ENCODE data around the gene NCAN. TPM values are rescaled to one million over a fixed set of nuclear protein-coding genes. Genes with fewer than 3 reads are reported as not detected.

Gene NCAN
- total and polyA plus RNA-seq, 12 donors, result 0.06 to 0.42 (median 0.11) TPM; not detected in 7

DNA sequence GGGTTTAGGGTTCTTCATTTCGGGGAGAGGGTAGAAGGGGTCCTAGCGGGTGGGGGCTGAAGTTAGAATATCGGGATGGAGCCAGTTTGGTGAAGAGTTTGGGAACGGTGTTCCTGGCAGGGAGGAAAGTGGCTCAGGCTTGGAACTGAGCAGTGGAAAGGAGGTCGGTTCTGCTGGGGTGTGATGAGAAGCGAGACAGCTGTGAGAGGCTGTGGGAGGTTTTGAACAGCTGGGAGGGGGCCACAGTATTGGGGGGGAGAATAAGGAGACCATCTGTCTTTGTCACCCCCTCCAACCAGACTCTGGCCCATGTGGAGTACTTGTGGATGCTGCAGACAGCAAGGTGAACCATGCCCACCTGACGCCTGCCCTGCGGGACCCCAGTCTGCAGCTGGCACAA, 62.4 kb downstream of the NCAN start:
- TF ChIP-seq, protein P1, sequence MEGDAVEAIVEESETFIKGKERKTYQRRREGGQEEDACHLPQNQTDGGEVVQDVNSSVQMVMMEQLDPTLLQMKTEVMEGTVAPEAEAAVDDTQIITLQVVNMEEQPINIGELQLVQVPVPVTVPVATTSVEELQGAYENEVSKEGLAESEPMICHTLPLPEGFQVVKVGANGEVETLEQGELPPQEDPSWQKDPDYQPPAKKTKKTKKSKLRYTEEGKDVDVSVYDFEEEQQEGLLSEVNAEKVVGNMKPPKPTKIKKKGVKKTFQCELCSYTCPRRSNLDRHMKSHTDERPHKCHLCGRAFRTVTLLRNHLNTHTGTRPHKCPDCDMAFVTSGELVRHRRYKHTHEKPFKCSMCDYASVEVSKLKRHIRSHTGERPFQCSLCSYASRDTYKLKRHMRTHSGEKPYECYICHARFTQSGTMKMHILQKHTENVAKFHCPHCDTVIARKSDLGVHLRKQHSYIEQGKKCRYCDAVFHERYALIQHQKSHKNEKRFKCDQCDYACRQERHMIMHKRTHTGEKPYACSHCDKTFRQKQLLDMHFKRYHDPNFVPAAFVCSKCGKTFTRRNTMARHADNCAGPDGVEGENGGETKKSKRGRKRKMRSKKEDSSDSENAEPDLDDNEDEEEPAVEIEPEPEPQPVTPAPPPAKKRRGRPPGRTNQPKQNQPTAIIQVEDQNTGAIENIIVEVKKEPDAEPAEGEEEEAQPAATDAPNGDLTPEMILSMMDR (IDR thresholded peaks at IDR 0.05), result no peak
- no peak for TF ChIP-seq POLR2A (IDR thresholded peaks at IDR 0.05)
- H3K27me3 ChIP-seq, result no peaks in the 10 kb centered on the region
- intact Hi-C loops (cut with DNase I), result no loop called here
- H3K9me3 ChIP-seq (replicated peaks in 1 of 3), result no peaks in the 10 kb centered on the region
- H3K36me3 ChIP-seq (replicated peaks in 1 of 2), result peaks cover 0 to 41% of the 10 kb centered on the region in 2 donors
- no peak overlapping the region for H3K4me3 ChIP-seq
- 72 to 91% (median 85%) methylated on average over 6 to 8 of the region's 8 CpGs for WGBS, 4 donors
- DNase-seq, result no peak
- H3K27ac ChIP-seq, result no peak overlapping the region
- no peaks in the 10 kb centered on the region for H3K4me1 ChIP-seq (replicated peaks in 1 of 2)

DNA sequence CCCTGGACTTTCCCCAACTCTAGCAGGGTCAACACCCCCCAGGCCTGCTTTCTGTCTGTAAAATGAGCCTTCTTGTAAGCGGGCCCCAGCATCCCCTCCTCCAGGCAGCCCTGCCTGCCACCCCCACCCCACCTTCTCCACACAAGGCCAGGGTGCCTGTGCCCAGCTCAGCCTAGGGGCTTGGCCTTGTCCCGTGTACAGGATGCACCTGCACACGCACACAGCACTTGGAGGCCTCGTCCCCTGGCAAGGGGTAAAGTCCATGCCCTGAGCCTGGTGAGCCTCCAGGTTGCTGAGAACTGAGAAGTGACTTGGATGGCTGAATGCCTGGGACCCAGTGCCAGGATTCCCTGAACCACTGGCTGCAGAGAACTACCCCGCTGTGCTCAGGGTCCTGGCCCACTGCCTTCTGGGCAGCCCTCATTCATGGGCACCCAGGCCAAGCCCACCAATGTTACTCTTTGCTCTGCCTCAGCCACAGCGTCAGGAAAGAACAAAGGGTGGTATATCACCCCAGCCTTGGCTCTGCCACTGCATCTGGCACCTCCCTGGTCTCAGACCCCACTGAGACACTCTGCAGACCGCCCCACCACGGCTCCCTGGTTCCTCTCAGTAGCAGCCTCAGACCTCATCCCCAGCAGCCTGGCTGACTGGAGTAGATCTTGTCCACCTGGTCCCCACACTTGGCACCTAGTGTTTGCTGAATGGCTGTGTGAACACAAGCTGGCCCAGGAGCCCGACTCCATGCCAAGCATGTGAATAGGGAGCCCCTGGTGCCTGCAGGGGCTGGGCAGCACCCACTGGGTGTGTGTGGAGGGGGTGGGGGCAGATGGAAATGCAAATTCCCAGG, 63.2 kb downstream of the NCAN start:
- Histone ChIP-seq H3K27me3 (no peaks in the 10 kb centered on the region), H3K9me3 (replicated peaks in 1 of 3) (no peaks in the 10 kb centered on the region), H3K27ac (no peak overlapping the region), H3K4me3 (no peak overlapping the region), H3K4me1 (replicated peaks in 1 of 2) (no peaks in the 10 kb centered on the region), H3K36me3 (replicated peaks in 1 of 2) (peaks cover 0 to 49% of the 10 kb centered on the region in 2 donors)
- no peak for DNase-seq
- 68 to 72% (median 71%) methylated on average over 3 to 9 of the region's 9 CpGs; no CpG with 5 or more reads in 1 of the 4 donors for WGBS, 4 donors
- intact Hi-C loops (cut with DNase I), result no loop called here
- TF ChIP-seq, protein P1 (IDR thresholded peaks at IDR 0.05), result no peak
- TF ChIP-seq POLR2A (IDR thresholded peaks at IDR 0.05), result no peak

DNA sequence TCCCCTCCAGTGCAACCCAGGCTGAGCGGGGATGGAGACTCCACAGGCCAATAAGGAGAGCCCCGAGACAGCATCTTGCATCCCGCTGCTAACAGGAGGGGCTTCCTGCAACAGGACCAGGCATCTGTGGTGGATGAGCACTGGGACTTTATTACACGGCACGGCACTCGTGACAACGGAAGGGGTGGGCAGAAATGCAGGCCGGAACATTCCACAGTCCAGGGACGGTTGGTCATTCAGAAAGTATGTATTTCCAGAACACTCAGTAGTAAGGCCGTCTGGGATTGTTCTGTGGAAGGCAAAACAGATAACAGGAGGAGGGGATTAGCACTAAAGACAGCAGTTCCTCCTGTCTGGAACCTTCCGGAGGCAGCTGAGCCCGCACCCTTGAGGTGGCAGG, 64.6 kb downstream of the NCAN start:
- H3K27me3 ChIP-seq, result no peaks in the 10 kb centered on the region
- peaks cover 0 to 60% of the 10 kb centered on the region in 2 donors for H3K36me3 ChIP-seq (replicated peaks in 1 of 2)
- no peak for DNase-seq
- intact Hi-C loops (cut with DNase I), result no loop called here
- H3K4me3 ChIP-seq, result no peak overlapping the region
- TF ChIP-seq POLR2A (IDR thresholded peaks at IDR 0.05), result no peak
- TF ChIP-seq, protein P1 (IDR thresholded peaks at IDR 0.05), result no peak
- WGBS, 4 donors, result 83 to 94% (median 88%) methylated on average over 5 to 12 of the region's 12 CpGs
- no peaks in the 10 kb centered on the region for H3K9me3 ChIP-seq (replicated peaks in 1 of 3)
- H3K4me1 ChIP-seq (replicated peaks in 1 of 2), result no peaks in the 10 kb centered on the region
- no peak overlapping the region for H3K27ac ChIP-seq

DNA sequence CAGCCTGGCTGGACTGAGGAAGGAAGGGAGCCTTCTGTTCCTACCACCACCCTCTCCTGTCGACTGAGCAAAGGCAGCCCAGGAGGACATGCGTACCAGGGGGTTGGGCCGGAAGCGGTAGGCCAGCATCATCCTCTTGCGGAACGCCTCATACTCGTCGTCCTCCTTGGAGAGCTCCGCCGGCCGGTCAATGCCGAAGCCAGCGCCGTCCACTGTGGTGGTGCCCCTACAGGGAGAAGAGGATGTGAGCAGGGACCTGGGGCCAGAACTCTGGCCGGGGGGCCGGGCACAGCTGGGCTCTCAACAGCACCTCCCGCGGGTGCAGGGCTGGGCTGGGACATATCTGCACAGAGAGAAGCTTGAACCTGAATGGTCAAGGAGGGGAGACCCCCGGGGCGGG, 65.1 kb downstream of the NCAN start:
- intact Hi-C loops (cut with DNase I), result no loop called here
- WGBS, 4 donors, result 74 to 92% (median 90%) methylated on average over 13 to 20 of the region's 20 CpGs
- Histone ChIP-seq H3K9me3 (replicated peaks in 1 of 3) (no peaks in the 10 kb centered on the region), H3K4me3 (no peak overlapping the region), H3K27me3 (no peaks in the 10 kb centered on the region), H3K4me1 (replicated peaks in 1 of 2) (no peaks in the 10 kb centered on the region), H3K27ac (no peak overlapping the region), H3K36me3 (replicated peaks in 1 of 2) (peaks cover 0 to 65% of the 10 kb centered on the region in 2 donors)
- no peak for DNase-seq
- no peak for TF ChIP-seq POLR2A (IDR thresholded peaks at IDR 0.05)
- TF ChIP-seq, protein P1 (IDR thresholded peaks at IDR 0.05), result no peak
